Cardiac fibroblast (primary cell): ENCODE measurements around the gene MBP.

Experiments used
- DNase-seq, 2 donors: peaks; one replicate each; pipeline versions ENCODE4 v3.0.0 to v3.0.0-alpha.2; 2010; ENCODE audit warnings: low read depth in 2 of 2
- H3K4me3 ChIP-seq, 2 donors: replicated peaks in 1 of 2; 1 replicate in 1 of 2; 2 replicates in 1 of 2; pipeline ENCODE4 v1.5.1; 2011; ENCODE audit warnings: low read depth in 2 of 2, low read length in 2 of 2, mild to moderate bottlenecking in 2 of 2, moderate library complexity in 1 of 2
- TF ChIP-seq, protein P1 (sequence below): IDR thresholded peaks from one replicate; pipeline ENCODE4 v1.5.1; 2011; ENCODE audit warnings: low read depth, mild to moderate bottlenecking, low read length, inconsistent platforms

The MBP gene

DNA sequence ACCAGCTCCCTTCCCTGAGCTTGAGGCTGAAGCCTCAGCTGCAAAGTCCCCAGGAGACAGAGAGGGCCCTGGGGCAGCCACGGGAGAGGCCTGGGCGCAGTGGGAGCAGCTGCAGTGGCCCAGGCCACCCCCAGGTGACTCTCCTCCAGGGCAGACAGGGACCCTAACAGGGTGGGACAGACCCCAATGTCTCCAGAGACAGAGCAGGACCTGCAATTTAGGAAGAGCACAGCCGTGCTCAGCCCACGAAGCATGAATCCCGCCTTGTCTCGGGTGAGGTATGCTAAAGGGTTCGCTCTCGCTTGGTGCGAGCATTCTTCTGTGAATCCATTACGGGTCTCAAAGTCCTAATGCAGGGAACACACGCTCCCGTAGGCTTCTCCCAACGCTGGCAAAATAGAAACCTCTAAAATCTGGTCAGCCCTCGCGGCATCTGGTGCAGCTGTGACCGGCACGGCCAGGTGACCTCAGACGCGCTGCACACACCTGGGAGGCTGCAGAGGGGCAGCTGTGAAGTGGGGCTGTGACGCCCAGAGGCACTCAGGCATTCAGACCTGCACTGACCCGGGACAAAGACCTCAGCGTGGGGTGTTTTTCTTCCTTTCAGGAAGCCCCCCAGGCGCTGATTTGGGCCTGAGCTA lies 12.6 kb downstream of the MBP start:
- DNase-seq, result no peak
- no peak overlapping the region for H3K4me3 ChIP-seq
- TF ChIP-seq, protein P1, sequence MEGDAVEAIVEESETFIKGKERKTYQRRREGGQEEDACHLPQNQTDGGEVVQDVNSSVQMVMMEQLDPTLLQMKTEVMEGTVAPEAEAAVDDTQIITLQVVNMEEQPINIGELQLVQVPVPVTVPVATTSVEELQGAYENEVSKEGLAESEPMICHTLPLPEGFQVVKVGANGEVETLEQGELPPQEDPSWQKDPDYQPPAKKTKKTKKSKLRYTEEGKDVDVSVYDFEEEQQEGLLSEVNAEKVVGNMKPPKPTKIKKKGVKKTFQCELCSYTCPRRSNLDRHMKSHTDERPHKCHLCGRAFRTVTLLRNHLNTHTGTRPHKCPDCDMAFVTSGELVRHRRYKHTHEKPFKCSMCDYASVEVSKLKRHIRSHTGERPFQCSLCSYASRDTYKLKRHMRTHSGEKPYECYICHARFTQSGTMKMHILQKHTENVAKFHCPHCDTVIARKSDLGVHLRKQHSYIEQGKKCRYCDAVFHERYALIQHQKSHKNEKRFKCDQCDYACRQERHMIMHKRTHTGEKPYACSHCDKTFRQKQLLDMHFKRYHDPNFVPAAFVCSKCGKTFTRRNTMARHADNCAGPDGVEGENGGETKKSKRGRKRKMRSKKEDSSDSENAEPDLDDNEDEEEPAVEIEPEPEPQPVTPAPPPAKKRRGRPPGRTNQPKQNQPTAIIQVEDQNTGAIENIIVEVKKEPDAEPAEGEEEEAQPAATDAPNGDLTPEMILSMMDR, result no peak

DNA sequence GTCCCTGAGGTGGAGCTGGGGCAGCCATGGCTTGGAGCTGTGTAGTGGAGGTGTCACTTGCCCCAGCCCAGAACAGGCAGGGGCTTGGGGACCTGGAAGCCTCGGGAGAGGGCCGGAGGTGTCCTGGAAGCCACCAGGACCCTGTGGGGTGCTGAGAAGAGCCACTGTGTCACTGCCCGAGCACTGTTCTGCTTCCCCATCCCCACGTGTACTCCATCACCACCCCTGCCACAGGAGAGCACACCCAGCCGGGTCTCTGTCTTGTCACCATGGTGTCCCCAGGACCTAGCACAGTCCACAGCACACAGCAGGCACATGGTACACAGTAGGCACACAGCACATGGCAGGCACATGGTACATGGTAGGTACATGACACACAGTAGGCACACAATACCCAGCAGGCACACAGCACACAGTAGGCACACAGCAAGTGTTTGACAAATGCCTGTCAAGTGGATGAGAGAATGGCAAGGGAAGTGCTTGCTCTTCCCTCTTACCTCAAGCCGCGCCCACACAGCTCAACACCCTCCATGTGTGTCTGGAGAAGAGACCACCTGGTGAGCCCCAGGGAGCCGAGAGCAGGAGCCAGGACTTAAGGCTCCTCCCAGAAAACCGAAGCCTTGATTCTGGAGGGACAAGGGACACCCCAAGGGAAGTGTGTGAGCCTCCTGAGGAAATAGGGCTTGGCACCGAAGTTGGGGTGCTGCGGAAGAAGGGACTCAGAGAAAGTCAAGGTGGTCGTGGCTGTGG lies 13.3 kb downstream of the MBP start:
- no peak overlapping the region for H3K4me3 ChIP-seq
- no peak for DNase-seq
- TF ChIP-seq, protein P1, result no peak

DNA sequence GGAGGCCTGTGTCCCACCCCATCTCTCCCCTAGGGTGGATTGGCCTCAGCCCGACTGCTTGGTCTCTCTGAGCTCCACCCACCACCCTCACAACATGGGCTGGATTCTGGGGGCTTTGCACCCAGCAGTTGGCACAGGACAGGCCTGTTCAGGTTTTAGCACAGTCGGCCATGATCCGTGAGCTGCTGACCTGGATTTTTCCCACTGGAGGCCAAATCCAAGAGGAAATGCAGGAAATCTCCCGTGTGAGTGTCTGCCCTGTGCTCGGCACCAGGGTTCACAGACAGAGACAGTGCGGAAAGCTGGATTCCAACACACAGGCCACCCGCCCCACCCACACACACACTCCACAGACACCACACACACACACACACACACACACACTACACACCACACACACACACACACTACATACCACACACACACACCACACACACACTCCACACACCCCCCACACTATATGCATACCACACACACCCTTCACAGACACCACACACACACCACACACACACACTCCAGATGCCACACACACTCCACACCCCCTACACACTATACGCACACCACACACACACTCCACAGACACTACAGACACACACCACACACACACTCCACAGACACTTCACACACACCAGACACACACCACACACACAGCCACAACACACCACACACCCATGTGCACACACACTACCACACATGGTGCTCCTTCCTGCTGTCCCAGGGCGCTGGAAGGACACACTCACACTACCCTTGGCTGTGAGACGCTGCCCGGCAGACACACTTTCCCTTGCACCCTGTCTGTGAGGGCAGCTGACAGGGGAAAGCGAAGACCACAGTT lies 14.1 kb downstream of the MBP start:
- TF ChIP-seq, protein P1, result no peak
- H3K4me3 ChIP-seq, result no peak overlapping the region
- no peak for DNase-seq

DNA sequence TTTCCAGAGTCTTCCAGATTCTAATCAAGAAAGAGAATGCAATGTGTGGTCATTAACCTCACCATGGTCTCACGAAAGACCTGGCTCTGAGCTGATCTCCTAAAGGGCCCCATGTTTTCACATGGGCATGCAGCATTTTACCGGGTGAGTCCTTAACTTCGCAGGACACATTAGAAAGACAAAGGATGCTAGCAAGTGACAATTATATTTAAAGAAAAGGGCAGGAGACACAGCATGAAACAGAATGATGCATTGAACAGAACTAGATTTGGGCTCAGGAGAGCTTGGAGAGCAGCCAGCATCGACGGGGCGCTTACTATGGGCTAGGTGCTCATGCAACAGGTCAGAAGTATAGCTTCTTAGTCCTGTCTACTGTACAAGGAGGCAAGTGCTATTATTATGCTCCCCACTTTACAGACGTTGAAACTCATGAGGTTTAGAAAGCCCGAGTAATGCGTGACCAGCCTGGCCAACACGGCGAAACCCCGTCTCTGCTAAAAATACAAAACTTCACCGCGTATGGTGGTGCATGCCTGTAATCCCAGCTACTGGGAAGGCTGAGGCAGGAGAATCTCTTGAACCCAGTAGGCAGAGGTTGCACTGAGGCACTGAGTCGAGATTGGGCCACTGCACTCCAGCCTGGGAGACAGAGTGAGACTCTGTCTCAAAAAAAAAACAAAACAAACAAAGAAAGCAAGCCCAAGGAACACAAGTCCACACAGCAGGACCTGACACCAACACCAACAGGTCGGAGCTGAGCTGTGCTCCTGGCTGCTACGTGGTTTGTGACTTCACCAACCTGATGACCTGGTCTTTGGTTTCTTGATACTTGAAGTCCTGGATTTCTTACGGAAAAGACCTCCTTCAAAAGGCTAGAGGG lies 16.1 kb downstream of the MBP start:
- DNase-seq, result no peak
- H3K4me3 ChIP-seq, result no peak overlapping the region
- TF ChIP-seq, protein P1, result no peak

DNA sequence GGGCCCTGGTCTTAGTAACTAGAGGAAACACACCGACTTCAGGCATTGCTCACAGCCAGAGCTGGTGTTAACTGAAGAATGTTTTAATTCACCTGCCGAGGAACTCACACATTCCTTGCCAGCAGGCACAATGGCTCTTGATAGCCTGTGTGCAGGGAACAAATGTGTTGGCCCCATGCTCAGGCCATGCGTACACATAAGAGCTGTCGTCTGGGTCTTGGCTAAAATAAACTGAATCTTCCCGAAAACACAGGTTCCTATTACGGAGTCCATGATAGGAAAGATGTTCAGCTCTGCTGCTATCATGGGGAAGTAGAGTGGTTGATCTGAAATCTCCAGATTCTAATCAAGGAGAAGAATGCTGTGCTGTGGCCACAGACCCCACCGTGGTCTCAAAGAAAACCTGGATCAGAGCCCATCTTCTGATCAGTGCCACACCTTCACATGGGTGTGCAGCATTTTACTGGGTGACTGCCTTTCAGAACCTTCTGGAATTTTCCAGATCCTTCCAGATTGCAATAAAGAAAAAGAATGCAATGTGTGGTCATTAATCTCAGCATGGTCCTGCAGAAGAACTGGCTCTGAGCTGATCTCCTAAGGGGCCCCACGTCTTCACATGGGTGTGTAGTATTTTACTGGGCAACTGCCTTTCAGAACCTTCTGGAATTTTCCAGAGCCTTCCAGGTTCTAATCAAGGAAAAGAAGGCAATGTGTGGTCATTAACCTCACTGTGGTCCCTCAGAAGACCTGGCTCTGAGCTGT lies 17.2 kb downstream of the MBP start:
- TF ChIP-seq, protein P1, result no peak
- DNase-seq, result no peak
- no peak overlapping the region for H3K4me3 ChIP-seq
